ENCODE measurements around the gene ZDHHC11B. TPM values are rescaled to one million over a fixed set of nuclear protein-coding genes. Genes with fewer than 3 reads are reported as not detected.
A peak's percentile ranks its signal among the peaks of the same experiment; 100 is the strongest.
"Not testable (repeated sequence)": the region's sequence is repeated elsewhere in the genome, so short reads cannot be mapped to it uniquely, and the experiment has no call there.

ZDHHC11B gene
- total RNA-seq, 1 experiment from 2014 or later, result 0.22 TPM

DNA sequence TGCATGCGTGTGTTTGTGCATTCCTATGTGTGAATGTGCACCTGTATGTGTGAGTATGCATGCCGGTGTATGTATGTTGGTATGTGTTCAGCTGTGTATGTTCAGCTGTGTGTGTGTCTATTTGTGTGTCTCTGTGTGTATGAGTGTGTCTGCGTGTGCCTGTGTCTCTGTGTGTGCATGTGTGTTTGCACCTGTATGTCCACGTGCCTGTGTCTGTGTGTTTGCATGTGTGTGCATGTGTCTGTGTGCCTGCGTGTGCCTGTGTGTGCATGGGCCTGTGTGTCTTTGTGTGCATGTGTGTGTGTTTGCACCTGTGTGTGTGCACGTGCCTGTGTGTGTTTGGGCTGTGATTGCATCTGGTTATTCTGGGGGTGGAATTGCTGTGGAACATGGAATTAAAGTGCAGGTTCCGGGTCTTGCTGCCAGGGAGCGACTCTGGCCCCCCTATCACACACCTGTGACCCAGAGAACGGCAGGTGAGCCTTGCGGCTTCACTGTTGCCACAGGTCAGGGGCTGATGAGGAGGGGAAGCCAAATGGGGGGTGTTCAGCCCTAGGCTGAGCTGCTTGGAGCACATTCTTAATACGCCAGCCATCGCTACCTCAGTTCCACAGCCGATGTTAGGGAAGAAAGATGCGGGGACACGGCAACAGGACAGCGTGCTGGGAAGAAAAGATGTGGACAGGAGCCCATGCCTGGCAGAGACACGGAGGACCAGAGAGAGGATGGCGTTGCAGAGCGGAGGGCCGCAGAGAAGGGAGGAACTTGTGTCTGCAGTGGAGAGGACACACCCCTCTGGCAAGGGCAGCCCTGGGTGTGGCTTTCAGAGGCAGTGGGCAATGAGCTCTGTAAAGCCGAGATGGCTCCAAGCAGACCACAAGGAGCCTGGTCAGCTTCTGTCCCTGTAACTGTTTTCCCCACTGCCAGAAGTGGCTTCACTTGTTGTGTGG lies 87.5 kb downstream of the ZDHHC11B start:
- not testable (repeated sequence) for DNase-seq; H3K9me3 ChIP-seq (replicated peaks); H3K27ac ChIP-seq; H3K4me3 ChIP-seq; H3K4me1 ChIP-seq; H3K36me3 ChIP-seq; H3K27me3 ChIP-seq

DNA sequence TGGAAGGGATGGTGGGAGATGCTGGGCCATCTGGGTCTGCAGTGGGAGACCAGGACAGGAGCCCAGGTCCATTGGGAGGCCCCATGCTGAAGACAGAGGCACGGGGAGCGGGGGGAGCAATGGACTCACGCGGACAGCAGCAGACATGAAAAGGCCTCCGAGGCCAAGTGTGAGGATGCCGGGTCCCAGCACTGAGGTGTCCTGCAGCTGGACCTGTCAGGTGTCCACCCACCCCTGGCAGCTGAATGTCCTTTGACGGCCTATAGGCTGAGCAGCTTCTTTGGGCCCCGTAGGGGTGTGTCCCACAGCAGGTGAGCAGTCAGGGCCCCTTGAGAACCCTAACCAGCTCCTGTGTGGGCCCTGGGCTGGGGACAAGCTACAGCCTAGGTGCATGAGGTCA lies 88.3 kb downstream of the ZDHHC11B start:
- not testable (repeated sequence) for H3K27me3 ChIP-seq; H3K27ac ChIP-seq; H3K36me3 ChIP-seq; H3K9me3 ChIP-seq (replicated peaks); DNase-seq; H3K4me3 ChIP-seq; H3K4me1 ChIP-seq

DNA sequence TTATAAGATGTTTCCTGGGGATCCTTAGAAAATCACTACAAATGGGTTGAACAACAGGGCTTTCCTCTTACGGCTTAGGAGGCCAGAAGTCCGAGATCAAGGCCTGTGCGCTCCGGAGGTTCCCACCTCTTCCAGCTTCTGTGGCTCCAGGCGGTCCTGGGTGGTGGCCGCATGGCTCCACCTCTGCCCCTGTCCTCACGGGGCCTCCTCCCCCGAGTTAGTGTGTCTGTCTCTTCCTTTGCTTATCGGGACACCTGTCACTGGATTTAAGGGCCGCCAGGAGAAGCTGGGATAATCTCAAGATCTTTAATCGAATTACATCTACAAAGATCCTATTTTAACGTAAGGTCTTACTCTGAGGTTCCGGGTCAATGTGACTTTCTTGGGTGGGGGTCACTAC lies 89.1 kb downstream of the ZDHHC11B start:
- H3K27ac ChIP-seq; DNase-seq; H3K9me3 ChIP-seq (replicated peaks); H3K4me1 ChIP-seq; H3K27me3 ChIP-seq; H3K36me3 ChIP-seq; H3K4me3 ChIP-seq: not testable (repeated sequence)

DNA sequence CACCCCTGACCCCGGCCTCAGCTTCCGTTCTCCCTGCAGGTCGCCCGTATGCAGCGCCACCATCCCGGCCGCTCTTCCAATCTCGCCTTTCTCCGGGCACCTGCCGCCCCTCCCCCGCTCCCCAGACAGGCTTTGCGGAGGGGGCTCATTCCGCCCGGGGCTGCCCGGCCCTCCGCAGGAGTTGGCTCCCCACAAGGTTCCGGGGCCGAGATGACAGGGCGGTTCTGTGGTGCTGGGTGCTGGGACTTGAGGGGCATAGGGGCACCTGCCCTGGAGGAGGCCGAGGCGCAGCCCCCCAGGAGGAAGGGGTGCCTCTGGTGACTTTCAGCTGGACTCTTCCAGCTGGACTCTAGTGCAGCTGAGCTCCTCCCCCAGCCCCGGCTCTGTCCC lies 90.5 kb downstream of the ZDHHC11B start:
- H3K27me3 ChIP-seq; H3K4me3 ChIP-seq; H3K4me1 ChIP-seq; H3K27ac ChIP-seq; H3K9me3 ChIP-seq (replicated peaks); DNase-seq; H3K36me3 ChIP-seq: not testable (repeated sequence)

DNA sequence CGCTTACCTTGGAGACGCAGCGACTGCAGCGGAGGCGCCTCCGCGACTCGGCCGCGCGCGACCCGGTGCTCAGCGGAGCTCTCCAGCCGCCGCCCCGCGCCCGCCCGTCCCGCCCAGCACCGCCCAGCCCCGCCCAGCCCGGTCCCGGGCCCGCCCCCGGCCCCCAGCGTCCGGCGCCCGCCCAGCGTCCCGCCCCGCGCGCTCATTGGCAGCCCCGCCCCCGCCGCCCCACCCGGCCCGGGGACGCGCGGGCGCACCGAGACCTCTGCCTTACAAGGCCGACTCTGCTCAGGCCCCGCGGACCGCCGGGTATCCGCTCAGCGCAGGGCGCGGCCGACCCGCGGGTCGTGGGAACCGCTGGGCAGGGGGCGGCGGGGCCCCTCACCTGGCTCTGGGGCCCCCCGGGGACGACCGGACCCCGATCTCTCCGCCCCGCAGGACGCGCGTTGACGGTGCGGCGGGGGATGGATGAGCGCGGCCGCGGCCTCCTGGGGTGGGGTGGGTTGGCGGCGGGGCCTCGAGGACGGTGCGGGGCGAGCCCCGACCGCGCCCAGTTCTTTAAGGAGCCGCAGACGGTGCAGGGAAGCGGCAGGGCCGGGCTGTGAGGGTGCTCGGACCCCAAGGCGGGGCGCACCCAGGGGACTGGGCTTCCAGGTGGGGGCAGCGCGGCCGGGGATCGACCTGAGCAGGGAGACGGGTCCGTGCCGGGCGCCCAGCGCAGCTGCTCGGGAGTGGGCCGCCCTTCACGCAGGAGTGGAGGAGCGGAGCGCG lies 91.1 kb downstream of the ZDHHC11B start, which contains the start of gene TPPP:
TSS of gene TPPP (minus strand) at position 82 of the 771 bp plus-strand sequence. CDS start 15,292 bp downstream, outside the sequence.
- not testable (repeated sequence) for H3K36me3 ChIP-seq; H3K4me1 ChIP-seq; H3K27me3 ChIP-seq; H3K4me3 ChIP-seq; H3K27ac ChIP-seq; H3K9me3 ChIP-seq (replicated peaks)
- DNase-seq, result peak; percentile 37 to 51

DNA sequence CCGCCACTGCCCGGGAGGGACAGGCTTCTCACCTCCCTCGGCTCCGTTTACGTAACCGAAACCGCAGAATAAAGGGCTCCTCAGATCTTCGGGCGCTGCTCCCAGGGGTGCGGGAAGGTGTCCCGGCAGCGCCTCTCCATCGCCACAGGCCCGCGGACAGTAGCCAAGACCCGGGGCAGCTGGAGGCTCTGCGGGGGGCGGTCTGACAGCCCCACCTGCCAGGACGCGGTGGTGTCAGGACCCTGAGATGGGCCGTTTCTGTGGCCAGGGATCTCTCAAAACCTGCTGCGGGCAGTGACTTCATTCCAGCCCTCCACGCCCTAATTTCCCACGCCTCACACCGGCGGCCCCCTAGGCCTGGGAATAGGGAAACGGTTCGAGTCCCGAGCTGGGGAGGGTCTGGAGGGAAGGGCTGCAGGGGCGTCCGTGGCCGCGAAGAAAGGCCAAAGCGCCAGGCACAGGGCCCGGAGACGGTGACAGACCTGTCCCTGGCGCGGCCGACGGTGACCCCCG lies 91.9 kb downstream of the ZDHHC11B start:
- not testable (repeated sequence) for H3K4me1 ChIP-seq; H3K27me3 ChIP-seq; H3K27ac ChIP-seq; DNase-seq; H3K9me3 ChIP-seq (replicated peaks); H3K36me3 ChIP-seq; H3K4me3 ChIP-seq

DNA sequence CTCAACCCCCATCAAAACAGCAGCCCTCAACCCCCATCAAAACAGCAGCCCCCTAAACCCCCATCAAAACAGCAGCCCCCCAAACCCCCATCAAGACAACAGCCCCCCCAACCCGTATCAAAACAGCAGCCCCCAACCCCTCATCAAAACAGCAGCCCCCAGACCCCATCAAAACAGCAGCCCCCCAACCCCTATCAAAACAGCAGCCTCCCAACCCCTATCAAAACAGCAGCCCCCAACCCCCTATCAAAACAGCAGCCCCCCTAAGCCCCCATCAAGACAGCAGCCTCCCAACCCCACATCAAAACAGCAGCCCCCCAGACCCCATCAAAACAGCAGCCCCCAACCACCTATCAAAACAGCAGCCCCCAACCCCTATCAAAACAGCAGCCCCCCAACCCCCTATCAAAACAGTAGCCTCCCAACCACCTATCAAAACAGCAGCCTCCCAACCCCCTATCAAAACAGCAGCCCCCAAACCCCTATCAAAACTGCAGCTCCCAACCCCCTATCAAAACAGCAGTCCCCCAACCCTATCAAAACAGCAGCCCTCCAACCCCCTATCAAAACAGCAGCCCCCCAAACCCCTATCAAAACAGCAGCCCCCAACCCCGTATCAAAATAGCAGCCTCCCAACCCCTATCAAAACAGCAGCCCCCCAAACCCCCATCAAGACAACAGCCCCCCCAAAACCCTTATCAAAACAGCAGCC lies 92.6 kb downstream of the ZDHHC11B start:
- H3K4me1 ChIP-seq, result no peaks in the 10 kb centered on the region
- H3K27ac ChIP-seq, result no peak overlapping the region
- H3K36me3 ChIP-seq, result no peaks in the 10 kb centered on the region
- no peak overlapping the region for H3K4me3 ChIP-seq
- no peaks in the 10 kb centered on the region for H3K27me3 ChIP-seq
- no peaks in the 10 kb centered on the region for H3K9me3 ChIP-seq (replicated peaks)
- no peak for DNase-seq

DNA sequence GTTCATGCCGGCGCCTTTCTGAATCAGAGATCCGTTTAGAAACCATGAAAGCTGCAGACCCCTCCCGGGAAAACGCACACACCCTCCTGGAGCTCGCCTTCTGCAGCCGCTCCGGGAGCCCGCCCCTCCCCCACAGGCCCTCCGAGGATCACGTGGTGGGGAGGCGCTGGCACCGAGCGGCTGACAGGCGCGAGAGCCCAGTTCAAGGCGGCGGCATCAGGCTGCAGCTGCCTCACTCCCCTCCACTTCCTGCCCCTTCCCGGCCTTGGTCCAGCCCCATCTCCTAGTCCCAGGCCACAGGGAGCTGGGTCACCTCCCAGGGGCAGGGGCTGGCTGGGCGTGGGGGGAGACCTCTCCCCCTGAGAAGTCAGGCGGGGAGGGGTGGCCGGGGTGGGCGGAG lies 93.5 kb downstream of the ZDHHC11B start:
- H3K36me3 ChIP-seq; H3K27ac ChIP-seq; DNase-seq; H3K4me1 ChIP-seq; H3K9me3 ChIP-seq (replicated peaks); H3K4me3 ChIP-seq; H3K27me3 ChIP-seq: not testable (repeated sequence)

DNA sequence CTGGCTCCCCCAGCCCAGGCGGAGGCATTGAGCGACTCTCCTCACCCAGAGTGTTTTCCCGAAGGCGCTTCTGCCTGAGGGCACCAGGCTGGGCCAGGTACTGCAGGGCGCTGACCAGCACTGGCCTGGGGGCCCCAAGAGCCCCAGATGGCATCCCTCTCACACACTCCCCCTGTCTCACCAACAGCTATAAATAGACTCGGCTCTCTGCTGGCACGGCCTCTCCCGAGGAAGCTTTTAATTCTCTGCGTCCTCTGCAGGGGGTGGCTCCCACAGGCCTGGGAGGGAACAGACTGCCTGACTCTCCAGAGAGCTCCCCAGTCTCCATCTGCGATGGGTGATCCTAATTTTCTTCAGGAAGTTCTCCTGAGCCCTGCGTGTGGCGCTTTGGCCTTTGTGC lies 94.2 kb downstream of the ZDHHC11B start:
- not testable (repeated sequence) for H3K9me3 ChIP-seq (replicated peaks); H3K27ac ChIP-seq

DNA sequence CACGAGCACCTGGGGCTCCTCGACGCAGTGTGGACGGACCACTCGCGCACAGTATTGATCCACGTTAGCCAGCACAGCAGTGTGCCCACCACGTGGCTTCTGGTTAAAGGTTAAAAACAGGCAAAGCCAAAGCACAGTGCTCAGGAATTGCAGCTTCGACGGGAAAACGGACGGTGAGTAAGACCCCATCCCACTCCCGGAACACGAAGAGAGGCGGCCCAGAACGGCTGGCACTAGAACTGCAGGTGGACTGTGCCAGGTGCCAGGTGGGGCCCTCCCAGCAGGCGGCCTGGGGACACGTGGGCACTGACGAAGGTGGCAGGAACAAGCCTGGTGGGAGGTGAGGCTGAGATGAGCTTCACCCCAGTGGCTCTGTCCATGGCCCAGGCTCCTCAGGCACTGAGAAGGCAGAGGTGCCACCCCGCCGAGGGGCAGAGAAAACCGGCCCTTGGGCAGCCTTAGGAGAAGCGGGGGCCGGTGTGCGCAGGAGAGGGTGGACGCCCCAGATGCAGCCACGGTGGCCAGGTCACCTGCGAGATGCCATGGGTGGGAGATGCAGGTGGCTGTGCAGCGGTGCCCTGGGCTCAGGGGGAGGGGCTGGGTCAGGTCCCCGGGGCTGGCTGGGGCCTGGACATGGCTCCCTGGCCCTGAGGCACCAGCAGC lies 96.0 kb downstream of the ZDHHC11B start:
- H3K27me3 ChIP-seq; DNase-seq; H3K9me3 ChIP-seq (replicated peaks): not testable (repeated sequence)

More for the DNA sequence above, 94.2 kb downstream of the ZDHHC11B start:
- not testable (repeated sequence) for H3K36me3 ChIP-seq, H3K27me3 ChIP-seq, H3K4me3 ChIP-seq, DNase-seq, H3K4me1 ChIP-seq

DNA sequence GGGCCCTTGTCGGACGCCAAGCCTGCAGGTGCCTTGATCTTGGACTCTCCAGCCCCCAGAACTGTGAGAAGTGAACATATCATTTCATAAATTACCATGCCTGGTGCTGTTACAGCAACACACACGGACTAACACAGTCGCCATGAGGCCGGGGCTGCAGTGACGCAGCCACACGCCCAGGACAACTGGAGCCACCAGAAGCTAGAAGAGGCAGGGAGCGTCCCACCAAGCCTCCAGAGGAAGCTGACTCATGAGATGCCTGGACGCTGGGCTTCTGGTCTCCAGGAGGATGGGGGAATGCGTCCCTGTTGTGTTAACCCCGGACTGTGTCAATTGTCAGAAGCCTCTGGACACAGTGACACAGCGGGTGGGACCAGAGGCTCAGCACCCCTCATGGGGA lies 97.6 kb downstream of the ZDHHC11B start:
- H3K9me3 ChIP-seq (replicated peaks); H3K36me3 ChIP-seq; DNase-seq; H3K4me1 ChIP-seq; H3K4me3 ChIP-seq; H3K27ac ChIP-seq; H3K27me3 ChIP-seq: not testable (repeated sequence)

More for the DNA sequence above, 96.0 kb downstream of the ZDHHC11B start:
- not testable (repeated sequence) for H3K4me3 ChIP-seq, H3K4me1 ChIP-seq, H3K36me3 ChIP-seq, H3K27ac ChIP-seq

DNA sequence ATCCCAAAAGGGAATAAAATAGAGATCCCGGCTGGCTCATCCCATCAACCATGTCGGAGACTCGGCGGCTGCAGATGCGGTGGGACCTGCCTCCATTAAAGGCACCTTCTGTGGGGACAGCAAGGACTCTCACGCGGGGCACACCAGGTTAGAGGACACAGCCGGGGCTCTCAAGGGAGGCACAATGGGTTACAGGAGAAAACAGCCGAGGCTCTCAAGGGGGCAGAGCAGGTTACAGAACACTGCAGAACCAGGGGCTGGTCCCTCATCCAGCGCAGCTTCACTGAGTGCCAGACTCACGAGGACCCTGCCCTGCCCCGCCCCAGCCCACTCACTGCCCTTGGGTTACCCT lies 98.4 kb downstream of the ZDHHC11B start:
- DNase-seq, result not testable (repeated sequence)

DNA sequence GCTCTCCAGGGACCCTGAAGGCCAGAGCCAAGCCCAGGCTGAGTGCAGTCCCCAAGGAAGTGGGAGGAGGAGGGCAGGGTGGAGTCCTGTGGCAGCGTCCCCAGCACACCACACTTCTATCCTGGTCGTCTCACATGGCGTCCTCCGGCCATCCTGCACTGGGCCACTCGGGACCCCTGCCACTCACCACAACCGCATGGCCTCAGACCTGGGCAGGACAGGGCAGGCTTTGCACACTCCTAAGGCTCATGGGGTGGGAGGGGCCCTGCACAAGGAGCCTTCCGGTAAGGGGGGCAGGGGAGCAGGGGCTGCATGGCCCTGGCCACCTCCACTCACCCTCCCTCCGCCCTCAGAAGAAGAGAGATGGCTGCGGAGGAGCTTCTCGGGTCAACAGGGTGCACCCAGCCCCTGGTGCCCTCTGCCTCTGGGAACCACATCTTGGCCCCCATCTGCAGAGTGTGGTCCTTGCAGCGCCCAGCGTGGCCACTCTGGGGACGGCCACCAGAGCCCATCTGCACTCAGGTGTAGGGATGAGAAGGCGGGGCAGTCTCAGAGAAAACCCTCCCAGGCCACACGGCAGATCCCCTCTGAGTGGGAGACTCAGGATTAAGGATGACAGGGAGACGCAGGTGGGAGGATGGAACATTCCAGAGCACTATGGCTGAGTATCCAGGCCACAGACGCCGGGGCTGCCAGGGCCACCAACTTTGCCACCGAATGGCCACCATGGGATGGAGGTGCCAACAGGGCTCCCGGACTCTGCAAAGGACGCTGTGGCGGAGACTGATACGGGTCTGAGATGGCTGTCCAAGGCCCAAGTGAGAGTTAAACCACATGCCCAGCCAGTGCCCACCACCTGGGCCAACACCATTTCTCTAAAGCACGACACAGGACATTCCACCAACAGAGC lies 99.0 kb downstream of the ZDHHC11B start:
- H3K36me3 ChIP-seq, result no peaks in the 10 kb centered on the region
- no peak overlapping the region for H3K4me3 ChIP-seq
- H3K27ac ChIP-seq, result no peak overlapping the region
- no peaks in the 10 kb centered on the region for H3K9me3 ChIP-seq (replicated peaks)
- H3K4me1 ChIP-seq, result no peaks in the 10 kb centered on the region
- H3K27me3 ChIP-seq, result no peaks in the 10 kb centered on the region
- DNase-seq, result no peak

More for the DNA sequence above, 98.4 kb downstream of the ZDHHC11B start:
- H3K27ac ChIP-seq; H3K27me3 ChIP-seq; H3K36me3 ChIP-seq; H3K4me1 ChIP-seq; H3K4me3 ChIP-seq; H3K9me3 ChIP-seq (replicated peaks): not testable (repeated sequence)

All from SJCRH30 (cell line).